Measurements from ENCODE around the gene SELENOM. TPM values are rescaled to one million over a fixed set of nuclear protein-coding genes. Genes with fewer than 3 reads are reported as not detected.

The SELENOM gene
- total RNA-seq, 1 experiment from 2014 or later: 3.2 TPM

DNA sequence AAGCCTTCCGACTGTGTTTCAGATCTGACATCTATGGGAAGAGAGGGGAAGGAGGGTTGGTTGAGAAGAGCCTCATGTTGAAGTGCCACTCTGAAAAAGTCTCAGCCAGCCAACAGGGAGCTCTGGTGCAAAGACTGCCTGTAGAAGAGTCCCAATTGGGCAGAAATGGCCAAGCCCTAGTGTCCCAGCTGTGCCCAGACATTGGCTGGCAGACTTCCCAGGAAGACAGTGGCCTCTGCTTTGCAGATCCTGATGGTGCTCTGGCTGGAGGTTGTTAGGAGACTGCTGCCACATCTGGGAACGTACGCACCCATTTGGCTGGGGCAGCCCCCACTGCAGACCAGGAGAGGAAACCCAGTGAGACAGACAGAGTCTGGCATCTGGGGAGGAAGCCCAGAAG, 36.2 kb upstream of the SELENOM start:
- BruUV-seq (replicated peaks): no TSS peak
- Histone ChIP-seq H3K27ac (ENCODE audit: low read depth, low read length, poor library complexity, severe bottlenecking) (no peak overlapping the region), H3K9me3 (ENCODE audit: low read depth, low read length, poor library complexity, severe bottlenecking) (peaks cover 3% of the 10 kb centered on the region), H3K27me3 (replicated peaks; ENCODE audit: insufficient read depth, low read depth, low read length, poor library complexity) (no peaks in the 10 kb centered on the region), H3K4me3 (ENCODE audit: low read depth, low read length, poor library complexity, severe bottlenecking) (no peak overlapping the region), H3K36me3 (ENCODE audit: insufficient read depth, low read length, poor library complexity, severe bottlenecking) (peaks cover under 1% of the 10 kb centered on the region), H3K4me1 (ENCODE audit: insufficient read depth, low read length, poor library complexity, severe bottlenecking) (peaks cover 19% of the 10 kb centered on the region)
- no peak for DNase-seq (ENCODE audit: low spot score)
- intact Hi-C loops (cut with micrococcal nuclease; ENCODE audit: unreplicated experiment): no loop called here
- CTCF ChIA-PET: no interaction called here
- POLR2A ChIA-PET (ENCODE audit: low non-redundant PET): no interaction called here
- TF ChIP-seq EZH2 (IDR thresholded peaks at IDR 0.05; ENCODE audit: borderline replicate concordance, low read depth, low read length, poor library complexity, severe bottlenecking): no peak
- TF ChIP-seq, protein P1, sequence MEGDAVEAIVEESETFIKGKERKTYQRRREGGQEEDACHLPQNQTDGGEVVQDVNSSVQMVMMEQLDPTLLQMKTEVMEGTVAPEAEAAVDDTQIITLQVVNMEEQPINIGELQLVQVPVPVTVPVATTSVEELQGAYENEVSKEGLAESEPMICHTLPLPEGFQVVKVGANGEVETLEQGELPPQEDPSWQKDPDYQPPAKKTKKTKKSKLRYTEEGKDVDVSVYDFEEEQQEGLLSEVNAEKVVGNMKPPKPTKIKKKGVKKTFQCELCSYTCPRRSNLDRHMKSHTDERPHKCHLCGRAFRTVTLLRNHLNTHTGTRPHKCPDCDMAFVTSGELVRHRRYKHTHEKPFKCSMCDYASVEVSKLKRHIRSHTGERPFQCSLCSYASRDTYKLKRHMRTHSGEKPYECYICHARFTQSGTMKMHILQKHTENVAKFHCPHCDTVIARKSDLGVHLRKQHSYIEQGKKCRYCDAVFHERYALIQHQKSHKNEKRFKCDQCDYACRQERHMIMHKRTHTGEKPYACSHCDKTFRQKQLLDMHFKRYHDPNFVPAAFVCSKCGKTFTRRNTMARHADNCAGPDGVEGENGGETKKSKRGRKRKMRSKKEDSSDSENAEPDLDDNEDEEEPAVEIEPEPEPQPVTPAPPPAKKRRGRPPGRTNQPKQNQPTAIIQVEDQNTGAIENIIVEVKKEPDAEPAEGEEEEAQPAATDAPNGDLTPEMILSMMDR (conservative IDR thresholded peaks at IDR 0.05; ENCODE audit: low read depth, low read length): no peak

DNA sequence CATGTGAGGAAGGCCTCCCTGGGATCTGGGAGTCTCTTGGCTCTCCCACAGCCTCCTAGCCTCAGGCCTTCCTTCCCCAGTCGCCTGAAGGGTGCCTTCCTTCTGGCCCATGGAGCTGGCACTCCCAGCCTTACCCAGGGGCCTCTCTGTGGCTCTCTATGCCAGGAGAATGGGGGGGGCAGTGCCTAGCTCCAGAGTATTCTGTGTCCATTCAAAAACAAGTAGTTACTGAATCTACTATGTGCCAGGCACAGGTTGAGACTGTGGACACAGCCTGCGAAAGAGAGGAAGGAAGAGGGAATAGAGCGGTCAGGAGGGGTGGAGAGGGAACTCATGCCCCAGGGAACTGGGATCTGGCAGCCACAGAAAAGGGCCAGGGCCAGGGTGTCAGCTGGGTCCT, 35.7 kb upstream of the SELENOM start:
- H3K36me3 ChIP-seq (ENCODE audit: insufficient read depth, low read length, poor library complexity, severe bottlenecking): peaks cover 5% of the 10 kb centered on the region
- H3K4me3 ChIP-seq (ENCODE audit: low read depth, low read length, poor library complexity, severe bottlenecking): no peak overlapping the region
- TF ChIP-seq, protein P1 (conservative IDR thresholded peaks at IDR 0.05; ENCODE audit: low read depth, low read length): no peak
- TF ChIP-seq EZH2 (IDR thresholded peaks at IDR 0.05; ENCODE audit: borderline replicate concordance, low read depth, low read length, poor library complexity, severe bottlenecking): no peak
- ChIA-PET POLR2A (ENCODE audit: low non-redundant PET) (no interaction called here), CTCF (interaction anchor here (0.6 kb wide), 1 partner anchor 61 kb away, joined by 5 read pairs; no protein-coding TSS in a partner anchor)
- intact Hi-C loops (cut with micrococcal nuclease; ENCODE audit: unreplicated experiment): no loop called here
- peaks cover 3% of the 10 kb centered on the region for H3K9me3 ChIP-seq (ENCODE audit: low read depth, low read length, poor library complexity, severe bottlenecking)
- BruUV-seq (replicated peaks): no TSS peak
- no peak for DNase-seq (ENCODE audit: low spot score)
- H3K27ac ChIP-seq (ENCODE audit: low read depth, low read length, poor library complexity, severe bottlenecking): no peak overlapping the region
- H3K27me3 ChIP-seq (replicated peaks; ENCODE audit: insufficient read depth, low read depth, low read length, poor library complexity): no peaks in the 10 kb centered on the region
- H3K4me1 ChIP-seq (ENCODE audit: insufficient read depth, low read length, poor library complexity, severe bottlenecking): peaks cover 24% of the 10 kb centered on the region

DNA sequence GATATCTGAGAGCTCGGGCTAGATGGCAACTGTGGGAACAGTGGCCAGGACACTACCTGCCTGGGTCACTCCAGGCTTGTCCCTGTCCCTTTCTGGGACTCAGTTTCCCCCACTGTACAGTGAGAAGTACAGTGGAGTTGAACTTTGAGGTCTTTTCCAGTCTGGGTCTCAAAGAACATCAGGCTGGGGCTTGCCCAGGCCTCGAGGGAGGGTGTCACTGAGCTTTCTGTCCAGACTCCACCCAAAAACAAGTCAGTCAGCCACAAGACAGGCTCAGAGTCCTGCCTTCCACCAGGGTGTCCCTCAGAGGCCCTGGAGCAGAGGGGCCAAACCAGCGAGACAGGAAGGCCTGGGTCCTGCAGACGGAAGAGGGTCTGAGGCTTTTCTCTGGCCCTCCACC, 34.9 kb upstream of the SELENOM start:
- Histone ChIP-seq H3K27me3 (replicated peaks; ENCODE audit: insufficient read depth, low read depth, low read length, poor library complexity) (no peaks in the 10 kb centered on the region), H3K9me3 (ENCODE audit: low read depth, low read length, poor library complexity, severe bottlenecking) (peaks cover 3% of the 10 kb centered on the region), H3K27ac (ENCODE audit: low read depth, low read length, poor library complexity, severe bottlenecking) (no peak overlapping the region), H3K4me1 (ENCODE audit: insufficient read depth, low read length, poor library complexity, severe bottlenecking) (peaks cover 25% of the 10 kb centered on the region), H3K36me3 (ENCODE audit: insufficient read depth, low read length, poor library complexity, severe bottlenecking) (peaks cover 11% of the 10 kb centered on the region), H3K4me3 (ENCODE audit: low read depth, low read length, poor library complexity, severe bottlenecking) (no peak overlapping the region)
- no peak for DNase-seq (ENCODE audit: low spot score)
- ChIA-PET CTCF (no interaction called here), POLR2A (ENCODE audit: low non-redundant PET) (no interaction called here)
- TF ChIP-seq EZH2 (IDR thresholded peaks at IDR 0.05; ENCODE audit: borderline replicate concordance, low read depth, low read length, poor library complexity, severe bottlenecking): no peak
- TF ChIP-seq, protein P1 (conservative IDR thresholded peaks at IDR 0.05; ENCODE audit: low read depth, low read length): no peak
- BruUV-seq (replicated peaks): no TSS peak
- intact Hi-C loops (cut with micrococcal nuclease; ENCODE audit: unreplicated experiment): no loop called here

Measured in A673 (cell line).